GM19023 (cell line): ENCODE measurements around the gene CENPP.

Experiments
- ATAC-seq: cut with Tn5 transposase; IDR thresholded peaks from one replicate; pipeline ENCODE4 v1.9.1; 2021; ENCODE audit warnings: mild to moderate bottlenecking, moderate library complexity; ENCODE audit not compliant: unreplicated experiment

Gene CENPP

GRCh38 chr9:92474587-92474986, 148.8 kb downstream of the CENPP start:
- no peak for ATAC-seq

DNA sequence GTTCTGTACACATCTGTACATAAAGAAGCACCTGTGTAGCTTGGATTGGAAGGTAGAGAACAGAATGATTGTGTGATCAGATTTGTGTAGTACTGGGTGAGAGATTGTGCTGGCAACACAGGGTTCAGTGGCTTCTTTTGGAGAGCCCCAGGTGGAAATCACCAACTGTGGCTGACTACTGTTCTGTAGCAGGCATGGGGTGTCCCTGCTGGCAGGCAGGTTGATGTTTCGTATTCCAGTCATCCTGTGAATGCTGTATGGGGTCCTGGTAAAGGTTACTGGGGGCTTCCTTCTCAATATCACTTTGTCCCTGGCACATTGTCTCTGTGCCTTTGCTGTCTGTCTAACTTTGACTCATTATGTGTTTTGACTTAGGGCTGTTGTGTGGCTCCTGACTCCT, 151.2 kb downstream of the CENPP start:
- ATAC-seq = no peak

DNA sequence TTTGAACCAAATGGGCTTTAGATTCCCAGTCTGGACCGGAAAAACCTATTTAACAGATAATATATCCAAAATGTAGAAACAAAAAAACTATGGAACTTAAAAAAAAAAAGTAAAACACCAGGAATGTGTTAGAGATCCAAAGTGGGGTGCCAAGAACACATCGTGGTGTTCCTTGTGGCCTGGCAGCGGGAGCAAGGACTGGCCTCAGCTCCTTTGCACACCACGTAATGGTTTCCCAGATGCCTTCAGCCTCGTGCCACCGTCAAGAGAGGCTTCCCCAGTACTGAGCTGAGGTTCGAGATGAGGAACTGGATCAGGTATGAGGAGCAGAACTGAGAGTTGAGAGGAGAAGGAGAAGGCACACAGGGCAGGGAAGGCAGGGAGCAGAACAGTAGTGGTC, 153.0 kb downstream of the CENPP start:
- no peak for ATAC-seq

- no peak for ATAC-seq
Observed at GRCh38 chr9:92479346-92479745, 153.6 kb downstream of the CENPP start.

DNA sequence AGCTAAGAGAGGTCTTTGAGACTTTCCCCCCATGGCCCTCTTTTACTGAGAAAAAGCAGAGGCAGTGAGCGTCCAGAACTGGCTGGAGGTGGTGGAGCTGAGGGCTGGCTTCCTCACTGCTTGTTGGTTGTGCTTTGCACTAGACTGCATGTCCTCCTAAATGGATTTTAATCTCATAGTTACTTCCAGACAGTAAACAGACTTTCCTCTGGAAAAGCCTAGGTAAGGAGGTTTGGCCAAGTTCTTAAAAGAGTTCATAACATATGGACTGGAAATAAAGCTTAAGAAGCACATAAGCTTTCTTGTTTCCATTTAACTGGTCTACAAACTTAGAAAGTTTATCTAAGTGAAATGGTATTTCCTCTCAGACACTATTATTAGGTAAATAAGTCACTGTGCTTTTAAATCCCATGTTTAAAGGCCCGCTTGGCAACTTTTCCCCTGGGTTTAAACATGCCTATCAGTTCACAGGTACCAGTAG, 154.6 kb downstream of the CENPP start:
- ATAC-seq = no peak

DNA sequence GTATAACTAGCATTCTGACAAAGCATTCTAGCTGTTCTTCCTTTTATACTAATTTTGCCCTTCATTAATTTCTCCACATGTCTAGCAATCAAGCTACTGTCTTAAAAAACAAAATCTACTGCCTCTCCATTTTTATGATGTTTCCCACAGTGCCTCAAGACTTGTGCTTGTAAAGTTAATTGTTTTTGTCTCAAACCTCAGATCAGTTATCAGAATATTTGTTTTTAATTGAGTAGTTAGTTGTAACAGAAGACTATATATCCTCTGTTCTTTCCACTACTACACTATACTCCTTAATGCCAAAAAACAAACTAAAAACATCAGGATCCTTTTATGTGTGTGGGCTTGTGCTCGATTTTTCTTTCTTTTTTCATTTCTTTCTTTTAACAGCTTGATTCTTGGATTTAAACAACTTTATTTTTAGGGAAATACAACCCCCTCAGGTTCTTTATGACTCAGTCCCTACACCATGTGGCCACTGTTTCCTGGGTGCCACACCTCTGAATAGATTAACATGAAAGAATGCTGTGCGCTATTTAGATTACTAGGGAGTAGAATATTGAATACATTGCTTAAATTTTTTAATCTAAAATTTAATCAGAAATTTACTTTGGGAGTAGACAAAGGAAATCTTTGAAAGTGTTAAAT, 155.4 kb downstream of the CENPP start:
- no peak for ATAC-seq

DNA sequence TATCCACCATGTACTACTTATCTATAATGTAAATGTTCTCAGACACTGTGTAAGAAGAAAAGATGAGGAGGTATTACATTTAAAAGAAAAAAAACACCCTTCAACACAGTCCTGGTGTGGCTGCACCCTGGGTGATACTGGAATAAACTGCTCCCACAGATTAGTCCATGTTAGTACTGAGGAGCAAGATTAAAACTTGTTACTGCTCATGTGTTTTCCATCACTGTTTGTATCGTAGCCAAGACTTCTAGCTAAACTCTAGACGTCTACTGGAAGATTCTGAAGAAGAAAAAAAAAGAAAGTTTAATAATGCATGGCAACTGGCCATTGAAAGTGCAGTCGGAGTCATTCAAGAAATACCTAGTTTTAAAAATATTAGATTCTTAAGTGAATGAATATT, 156.6 kb downstream of the CENPP start, which contains the start of gene ASPN:
Gene ASPN (minus strand): TSS at position 178 of the 400 bp plus-strand sequence.
- ATAC-seq = no peak

- ATAC-seq = no peak
Observed at GRCh38 chr9:92482805-92483204, 157.1 kb downstream of the CENPP start.

- ATAC-seq = no peak
Observed at GRCh38 chr9:92483627-92484545, 158.1 kb downstream of the CENPP start.

GRCh38 chr9:92484563-92484962, 158.8 kb downstream of the CENPP start:
- no peak for ATAC-seq

- ATAC-seq = no peak
Observed at GRCh38 chr9:92486371-92486770, 160.6 kb downstream of the CENPP start.

- ATAC-seq = no peak
Observed at GRCh38 chr9:92488681-92489550, 163.2 kb downstream of the CENPP start.

- no peak for ATAC-seq
Observed at GRCh38 chr9:92492781-92493401, 167.1 kb downstream of the CENPP start.

- no peak for ATAC-seq
Observed at GRCh38 chr9:92493749-92494387, 168.1 kb downstream of the CENPP start.

- ATAC-seq = no peak
Observed at GRCh38 chr9:92494856-92495255, 169.1 kb downstream of the CENPP start.

GRCh38 chr9:92496396-92497176, 170.8 kb downstream of the CENPP start:
- no peak for ATAC-seq

DNA sequence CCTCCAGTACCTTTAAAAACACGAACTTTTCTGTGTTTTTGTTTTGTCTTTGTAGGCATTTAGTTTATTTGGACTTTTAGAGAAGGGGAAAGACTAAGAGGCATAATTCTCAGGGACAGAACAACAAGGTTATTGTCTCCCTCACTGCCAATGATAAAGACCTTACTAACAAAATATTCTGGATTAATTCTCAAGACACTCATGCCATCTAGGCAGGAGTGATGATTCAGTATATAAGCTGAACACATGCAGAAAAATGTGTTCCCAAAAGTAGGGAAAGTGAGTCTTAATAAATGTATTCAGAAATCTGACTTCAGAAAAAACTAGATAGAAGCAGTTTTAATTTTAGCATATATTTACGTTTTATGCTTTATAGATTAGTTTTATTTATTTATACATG, 173.9 kb downstream of the CENPP start:
- ATAC-seq = no peak

- no peak for ATAC-seq
Observed at GRCh38 chr9:92500725-92501124, 175.0 kb downstream of the CENPP start.

GRCh38 chr9:92501671-92502393, 176.1 kb downstream of the CENPP start:
- ATAC-seq = no peak
